ENCODE results near the gene DNMT1.

GRCh38 chr19:10230173-10230860 lies 35.6 kb upstream of the DNMT1 start:
- TF ChIP-seq CTCF (IDR thresholded peaks at IDR 0.05) (no peak), POLR2AphosphoS5 (IDR thresholded peaks at IDR 0.05) (no peak), POLR2A (IDR thresholded peaks at IDR 0.05) (no peak)

Data from breast epithelium (tissue), 3 donors.